ENCODE data around the gene SRGAP3.

The SRGAP3 gene

DNA sequence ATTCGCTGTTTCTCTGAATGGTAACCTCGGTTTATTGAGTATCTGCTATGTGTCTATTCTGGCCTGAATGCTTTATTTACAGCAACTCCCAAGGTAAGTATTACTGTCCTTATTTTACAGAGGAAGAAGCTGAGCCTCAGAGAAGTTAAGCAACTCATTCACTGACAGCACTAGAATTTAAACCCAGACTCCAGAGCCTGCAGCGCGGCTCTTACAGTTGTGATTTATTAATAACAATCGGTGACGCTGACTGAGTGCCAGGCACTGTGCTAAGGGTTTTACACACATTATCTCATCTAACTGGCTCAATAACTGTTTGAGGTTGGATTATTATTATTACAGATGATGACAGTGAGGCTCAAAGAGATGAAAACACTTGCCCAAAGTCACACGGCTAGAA, 19.6 kb downstream of the SRGAP3 start:
- no peaks in the 10 kb centered on the region for H3K4me1 ChIP-seq (ENCODE audit: insufficient read depth, low read length, severe bottlenecking)
- H3K27ac ChIP-seq (ENCODE audit: low read depth, low read length, poor library complexity, severe bottlenecking) = no peak overlapping the region
- H2AFZ ChIP-seq (ENCODE audit: low read length) = no peak overlapping the region
- H3F3A ChIP-seq (ENCODE audit: insufficient read depth, low read length) = no peaks in the 10 kb centered on the region
- no peak overlapping the region for H3K4me2 ChIP-seq (ENCODE audit: low read length)
- no peaks in the 10 kb centered on the region for H3K36me3 ChIP-seq (ENCODE audit: insufficient read depth, low read length)
- no peaks in the 10 kb centered on the region for H3K79me2 ChIP-seq (ENCODE audit: insufficient read depth, low read length)
- H4K20me1 ChIP-seq (ENCODE audit: insufficient read depth, low read length) = no peaks in the 10 kb centered on the region
- H3K9me2 ChIP-seq (ENCODE audit: low read depth, low read length) = no peaks in the 10 kb centered on the region
- H3K9me3 ChIP-seq (ENCODE audit: low read length) = no peaks in the 10 kb centered on the region
- no peak overlapping the region for H3K9ac ChIP-seq (ENCODE audit: low read length)
- no peak overlapping the region for H3K4me3 ChIP-seq (ENCODE audit: low read depth, low read length, poor library complexity, severe bottlenecking)
- TF ChIP-seq EZH2 (IDR thresholded peaks at IDR 0.05; ENCODE audit: borderline replicate concordance, low read length) = no peak
- TF ChIP-seq, protein P1, sequence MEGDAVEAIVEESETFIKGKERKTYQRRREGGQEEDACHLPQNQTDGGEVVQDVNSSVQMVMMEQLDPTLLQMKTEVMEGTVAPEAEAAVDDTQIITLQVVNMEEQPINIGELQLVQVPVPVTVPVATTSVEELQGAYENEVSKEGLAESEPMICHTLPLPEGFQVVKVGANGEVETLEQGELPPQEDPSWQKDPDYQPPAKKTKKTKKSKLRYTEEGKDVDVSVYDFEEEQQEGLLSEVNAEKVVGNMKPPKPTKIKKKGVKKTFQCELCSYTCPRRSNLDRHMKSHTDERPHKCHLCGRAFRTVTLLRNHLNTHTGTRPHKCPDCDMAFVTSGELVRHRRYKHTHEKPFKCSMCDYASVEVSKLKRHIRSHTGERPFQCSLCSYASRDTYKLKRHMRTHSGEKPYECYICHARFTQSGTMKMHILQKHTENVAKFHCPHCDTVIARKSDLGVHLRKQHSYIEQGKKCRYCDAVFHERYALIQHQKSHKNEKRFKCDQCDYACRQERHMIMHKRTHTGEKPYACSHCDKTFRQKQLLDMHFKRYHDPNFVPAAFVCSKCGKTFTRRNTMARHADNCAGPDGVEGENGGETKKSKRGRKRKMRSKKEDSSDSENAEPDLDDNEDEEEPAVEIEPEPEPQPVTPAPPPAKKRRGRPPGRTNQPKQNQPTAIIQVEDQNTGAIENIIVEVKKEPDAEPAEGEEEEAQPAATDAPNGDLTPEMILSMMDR (IDR thresholded peaks at IDR 0.05; ENCODE audit: low read length) = no peak
- peaks cover 12% of the 10 kb centered on the region; the same call in 1 of the 2 replicates for H3K27me3 ChIP-seq (ENCODE audit: insufficient read depth, low read length)

- H3F3A ChIP-seq (ENCODE audit: insufficient read depth, low read length) = no peaks in the 10 kb centered on the region
- no peak overlapping the region for H3K4me2 ChIP-seq (ENCODE audit: low read length)
- TF ChIP-seq, protein P1 (IDR thresholded peaks at IDR 0.05; ENCODE audit: low read length) = no peak
- TF ChIP-seq EZH2 (IDR thresholded peaks at IDR 0.05; ENCODE audit: borderline replicate concordance, low read length) = no peak
- peaks cover 12% of the 10 kb centered on the region; the same call in 1 of the 2 replicates for H3K27me3 ChIP-seq (ENCODE audit: insufficient read depth, low read length)
- no peaks in the 10 kb centered on the region for H3K9me3 ChIP-seq (ENCODE audit: low read length)
- no peaks in the 10 kb centered on the region for H3K36me3 ChIP-seq (ENCODE audit: insufficient read depth, low read length)
- no peak overlapping the region for H2AFZ ChIP-seq (ENCODE audit: low read length)
- H3K9me2 ChIP-seq (ENCODE audit: low read depth, low read length) = no peaks in the 10 kb centered on the region
- H3K4me3 ChIP-seq (ENCODE audit: low read depth, low read length, poor library complexity, severe bottlenecking) = no peak overlapping the region
- no peaks in the 10 kb centered on the region for H4K20me1 ChIP-seq (ENCODE audit: insufficient read depth, low read length)
- no peaks in the 10 kb centered on the region for H3K4me1 ChIP-seq (ENCODE audit: insufficient read depth, low read length, severe bottlenecking)
- H3K9ac ChIP-seq (ENCODE audit: low read length) = no peak overlapping the region
- no peaks in the 10 kb centered on the region for H3K79me2 ChIP-seq (ENCODE audit: insufficient read depth, low read length)
- H3K27ac ChIP-seq (ENCODE audit: low read depth, low read length, poor library complexity, severe bottlenecking) = no peak overlapping the region
These were observed 20.1 kb downstream of the SRGAP3 start for GRCh38 chr3:9229325-9229724.

- no peaks in the 10 kb centered on the region for H3K4me1 ChIP-seq (ENCODE audit: insufficient read depth, low read length, severe bottlenecking)
- H3K4me2 ChIP-seq (ENCODE audit: low read length) = no peak overlapping the region
- H3K27me3 ChIP-seq (ENCODE audit: insufficient read depth, low read length) = 0 out of 2 replicates have a peak, but pooled peaks cover 6% of the 10 kb centered on the region
- no peaks in the 10 kb centered on the region for H3K9me3 ChIP-seq (ENCODE audit: low read length)
- H3K27ac ChIP-seq (ENCODE audit: low read depth, low read length, poor library complexity, severe bottlenecking) = no peak overlapping the region
- no peaks in the 10 kb centered on the region for H3K79me2 ChIP-seq (ENCODE audit: insufficient read depth, low read length)
- H3F3A ChIP-seq (ENCODE audit: insufficient read depth, low read length) = no peaks in the 10 kb centered on the region
- no peak overlapping the region for H2AFZ ChIP-seq (ENCODE audit: low read length)
- TF ChIP-seq EZH2 (IDR thresholded peaks at IDR 0.05; ENCODE audit: borderline replicate concordance, low read length) = no peak
- TF ChIP-seq, protein P1 (IDR thresholded peaks at IDR 0.05; ENCODE audit: low read length) = no peak
- H3K9me2 ChIP-seq (ENCODE audit: low read depth, low read length) = no peaks in the 10 kb centered on the region
- no peaks in the 10 kb centered on the region for H4K20me1 ChIP-seq (ENCODE audit: insufficient read depth, low read length)
- no peak overlapping the region for H3K4me3 ChIP-seq (ENCODE audit: low read depth, low read length, poor library complexity, severe bottlenecking)
- H3K9ac ChIP-seq (ENCODE audit: low read length) = no peak overlapping the region
- H3K36me3 ChIP-seq (ENCODE audit: insufficient read depth, low read length) = no peaks in the 10 kb centered on the region
These were observed 23.1 kb downstream of the SRGAP3 start for GRCh38 chr3:9226326-9226725.
